Measurements from ENCODE around the gene PDGFRB.

DNA sequence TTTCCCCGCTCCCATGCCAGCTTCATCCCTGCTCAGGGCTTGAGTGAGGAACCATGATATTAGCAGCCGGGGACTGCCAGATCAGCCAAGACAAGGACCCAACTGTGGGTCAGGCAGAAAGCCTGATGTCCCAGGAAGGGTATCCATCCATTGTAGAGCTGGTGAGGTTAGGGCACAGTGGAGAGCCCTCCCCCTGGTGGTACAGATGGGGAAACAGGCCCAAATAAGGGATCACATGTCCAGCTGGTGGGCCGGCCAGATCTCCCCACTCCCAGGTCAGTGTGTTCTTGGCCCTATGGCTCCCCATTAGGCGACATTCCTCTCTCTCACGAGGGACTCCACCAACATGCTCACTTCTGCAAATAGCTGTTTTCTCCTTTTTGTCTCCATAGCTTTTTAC is 19.9 kb upstream of the PDGFRB start:
- TF ChIP-seq, protein P1, sequence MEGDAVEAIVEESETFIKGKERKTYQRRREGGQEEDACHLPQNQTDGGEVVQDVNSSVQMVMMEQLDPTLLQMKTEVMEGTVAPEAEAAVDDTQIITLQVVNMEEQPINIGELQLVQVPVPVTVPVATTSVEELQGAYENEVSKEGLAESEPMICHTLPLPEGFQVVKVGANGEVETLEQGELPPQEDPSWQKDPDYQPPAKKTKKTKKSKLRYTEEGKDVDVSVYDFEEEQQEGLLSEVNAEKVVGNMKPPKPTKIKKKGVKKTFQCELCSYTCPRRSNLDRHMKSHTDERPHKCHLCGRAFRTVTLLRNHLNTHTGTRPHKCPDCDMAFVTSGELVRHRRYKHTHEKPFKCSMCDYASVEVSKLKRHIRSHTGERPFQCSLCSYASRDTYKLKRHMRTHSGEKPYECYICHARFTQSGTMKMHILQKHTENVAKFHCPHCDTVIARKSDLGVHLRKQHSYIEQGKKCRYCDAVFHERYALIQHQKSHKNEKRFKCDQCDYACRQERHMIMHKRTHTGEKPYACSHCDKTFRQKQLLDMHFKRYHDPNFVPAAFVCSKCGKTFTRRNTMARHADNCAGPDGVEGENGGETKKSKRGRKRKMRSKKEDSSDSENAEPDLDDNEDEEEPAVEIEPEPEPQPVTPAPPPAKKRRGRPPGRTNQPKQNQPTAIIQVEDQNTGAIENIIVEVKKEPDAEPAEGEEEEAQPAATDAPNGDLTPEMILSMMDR (conservative IDR thresholded peaks at IDR 0.05 in 1 of 2, IDR thresholded peaks at IDR 0.05 in 1 of 2; ENCODE audit: low read depth in 1 of 2, low read length in 2 of 2): peak; percentile 45 to 59
- TF ChIP-seq EZH2 (IDR thresholded peaks at IDR 0.05; ENCODE audit: low read length, missing control alignments): no peak

All from fibroblast of lung (primary cell).